ENCODE results near the gene CDKN1B. TPM values are rescaled to one million over a fixed set of nuclear protein-coding genes. Genes with fewer than 3 reads are reported as not detected.
A peak's percentile ranks its signal among the peaks of the same experiment; 100 is the strongest.

The CDKN1B gene
- total RNA-seq, 3 donors from 2014 or later (not counting 1 experiment from before 2014, with no cell fraction given) = 119 to 207 (median 130) TPM

DNA sequence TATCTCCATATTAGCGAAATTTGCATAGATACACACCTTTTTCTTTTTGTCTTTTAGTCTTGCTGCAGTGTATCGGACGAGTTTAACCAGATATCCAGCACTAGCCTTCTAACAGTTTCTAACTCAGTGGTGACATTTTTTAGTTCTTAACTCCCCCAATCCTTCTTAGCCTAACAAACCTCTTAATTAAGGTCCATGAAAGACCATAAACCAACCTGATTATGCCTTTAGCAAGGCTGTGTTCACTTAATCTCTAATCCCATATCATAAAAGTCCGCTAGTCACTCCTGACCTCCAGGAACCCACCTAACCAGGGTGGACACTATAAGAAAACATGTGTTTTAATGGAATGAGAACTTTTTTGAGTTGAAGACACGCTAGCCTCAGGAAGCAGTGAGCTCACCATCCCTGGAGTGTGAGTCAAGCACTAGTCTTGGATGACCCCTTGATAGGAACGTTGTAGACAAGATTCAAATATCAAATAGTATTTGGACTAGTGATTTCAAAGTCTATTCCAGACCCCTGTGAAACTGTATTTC lies 9.5 kb downstream of the CDKN1B start:
- H3K36me3 ChIP-seq (ENCODE audit: control insufficient read depth, insufficient read depth, low read length) = peaks cover 10% of the 10 kb centered on the region
- ATAC-seq (no peak), DNase-seq (peak in 1 of 2 donors; percentile 47)
- H3K4me1 Mint-ChIP-seq = peaks cover 44 to 54% of the 10 kb centered on the region in 2 donors
- peak overlapping the region; percentile 100 for H3K4me3 Mint-ChIP-seq
- no peaks in the 10 kb centered on the region for H3K9me3 ChIP-seq (ENCODE audit: control insufficient read depth, insufficient read depth, low read length)
- H3K27me3 ChIP-seq (ENCODE audit: control insufficient read depth, insufficient read depth, low read length) = no peaks in the 10 kb centered on the region
- TF ChIP-seq, protein P1, sequence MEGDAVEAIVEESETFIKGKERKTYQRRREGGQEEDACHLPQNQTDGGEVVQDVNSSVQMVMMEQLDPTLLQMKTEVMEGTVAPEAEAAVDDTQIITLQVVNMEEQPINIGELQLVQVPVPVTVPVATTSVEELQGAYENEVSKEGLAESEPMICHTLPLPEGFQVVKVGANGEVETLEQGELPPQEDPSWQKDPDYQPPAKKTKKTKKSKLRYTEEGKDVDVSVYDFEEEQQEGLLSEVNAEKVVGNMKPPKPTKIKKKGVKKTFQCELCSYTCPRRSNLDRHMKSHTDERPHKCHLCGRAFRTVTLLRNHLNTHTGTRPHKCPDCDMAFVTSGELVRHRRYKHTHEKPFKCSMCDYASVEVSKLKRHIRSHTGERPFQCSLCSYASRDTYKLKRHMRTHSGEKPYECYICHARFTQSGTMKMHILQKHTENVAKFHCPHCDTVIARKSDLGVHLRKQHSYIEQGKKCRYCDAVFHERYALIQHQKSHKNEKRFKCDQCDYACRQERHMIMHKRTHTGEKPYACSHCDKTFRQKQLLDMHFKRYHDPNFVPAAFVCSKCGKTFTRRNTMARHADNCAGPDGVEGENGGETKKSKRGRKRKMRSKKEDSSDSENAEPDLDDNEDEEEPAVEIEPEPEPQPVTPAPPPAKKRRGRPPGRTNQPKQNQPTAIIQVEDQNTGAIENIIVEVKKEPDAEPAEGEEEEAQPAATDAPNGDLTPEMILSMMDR (IDR thresholded peaks at IDR 0.05) = no peak
- H3K27ac Mint-ChIP-seq = peak overlapping the region; percentile 99 to 100
- intact Hi-C loops (cut with micrococcal nuclease) = loop anchor here (5.0 to 10.0 kb wide), 2 partner anchors 114 to 742 kb away; partner anchors contain the start of gene CREBL2
- H3K27ac ChIP-seq (ENCODE audit: low read length) = peak overlapping the region; percentile 99
- no peaks in the 10 kb centered on the region for H3K27me3 Mint-ChIP-seq (ENCODE audit: low read depth in 2 of 2)
- peaks cover 22% of the 10 kb centered on the region for H3K4me1 ChIP-seq (ENCODE audit: control insufficient read depth, insufficient read depth, low read length)
- 23% methylated on average over 6 of the region's 6 CpGs for WGBS (ENCODE audit: insufficient coverage)
- peak overlapping the region; percentile 61 for H3K4me3 ChIP-seq (ENCODE audit: low read length)
- H3K36me3 Mint-ChIP-seq = no peaks in the 10 kb centered on the region
- H3K9me3 Mint-ChIP-seq = no peaks in the 10 kb centered on the region

DNA sequence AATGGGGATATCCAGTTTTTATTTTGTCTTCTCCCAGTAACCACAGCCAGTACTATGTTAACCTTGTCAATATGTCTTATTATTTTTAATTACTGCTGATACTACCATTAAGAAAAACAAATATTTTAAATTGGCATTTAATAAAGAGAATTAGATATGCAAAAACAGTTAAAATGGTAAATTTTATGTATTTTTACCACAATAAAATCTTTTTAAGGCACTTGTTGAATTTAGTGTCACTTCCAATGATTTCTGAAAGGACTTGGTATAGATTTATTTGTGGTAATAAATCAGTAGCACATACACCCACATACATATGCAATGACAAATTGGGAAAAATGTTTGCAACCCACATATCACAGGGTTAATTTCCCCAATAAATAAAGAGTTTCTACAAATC lies 14.0 kb downstream of the CDKN1B start:
- no peaks in the 10 kb centered on the region for H3K9me3 Mint-ChIP-seq
- no peaks in the 10 kb centered on the region for H3K36me3 Mint-ChIP-seq
- Histone ChIP-seq H3K9me3 (ENCODE audit: control insufficient read depth, insufficient read depth, low read length) (no peaks in the 10 kb centered on the region), H3K4me1 (ENCODE audit: control insufficient read depth, insufficient read depth, low read length) (peaks cover 39% of the 10 kb centered on the region), H3K4me3 (ENCODE audit: low read length) (no peak overlapping the region), H3K27me3 (ENCODE audit: control insufficient read depth, insufficient read depth, low read length) (no peaks in the 10 kb centered on the region), H3K36me3 (ENCODE audit: control insufficient read depth, insufficient read depth, low read length) (peaks cover 4% of the 10 kb centered on the region), H3K27ac (ENCODE audit: low read length) (no peak overlapping the region)
- no peak overlapping the region for H3K27ac Mint-ChIP-seq
- TF ChIP-seq, protein P1 (IDR thresholded peaks at IDR 0.05) = no peak
- H3K4me1 Mint-ChIP-seq = peaks cover 42 to 47% of the 10 kb centered on the region in 2 donors
- H3K27me3 Mint-ChIP-seq (ENCODE audit: low read depth in 2 of 2) = no peaks in the 10 kb centered on the region
- no peak overlapping the region for H3K4me3 Mint-ChIP-seq
- intact Hi-C loops (cut with micrococcal nuclease) = no loop called here
- ATAC-seq (no peak), DNase-seq (no peak)

GRCh38 chr12:12731785-12732184 lies 14.6 kb downstream of the CDKN1B start:
- Mint-ChIP-seq H3K4me3 (no peak overlapping the region), H3K9me3 (no peaks in the 10 kb centered on the region), H3K27me3 (ENCODE audit: low read depth in 2 of 2) (no peaks in the 10 kb centered on the region), H3K4me1 (peaks cover 41 to 46% of the 10 kb centered on the region in 2 donors), H3K36me3 (no peaks in the 10 kb centered on the region), H3K27ac (peak overlapping the region; percentile 21 to 53)
- H3K4me3 ChIP-seq (ENCODE audit: low read length) = no peak overlapping the region
- no peaks in the 10 kb centered on the region for H3K9me3 ChIP-seq (ENCODE audit: control insufficient read depth, insufficient read depth, low read length)
- H3K27ac ChIP-seq (ENCODE audit: low read length) = no peak overlapping the region
- DNase-seq = no peak
- no peaks in the 10 kb centered on the region for H3K27me3 ChIP-seq (ENCODE audit: control insufficient read depth, insufficient read depth, low read length)
- TF ChIP-seq, protein P1 (IDR thresholded peaks at IDR 0.05) = no peak
- 100% methylated on average over 5 of the region's 6 CpGs for WGBS (ENCODE audit: insufficient coverage)
- ATAC-seq = no peak
- H3K4me1 ChIP-seq (ENCODE audit: control insufficient read depth, insufficient read depth, low read length) = peaks cover 42% of the 10 kb centered on the region
- intact Hi-C loops (cut with micrococcal nuclease) = no loop called here
- peaks cover 4% of the 10 kb centered on the region for H3K36me3 ChIP-seq (ENCODE audit: control insufficient read depth, insufficient read depth, low read length)

- Histone ChIP-seq H3K27me3 (ENCODE audit: control insufficient read depth, insufficient read depth, low read length) (no peaks in the 10 kb centered on the region), H3K36me3 (ENCODE audit: control insufficient read depth, insufficient read depth, low read length) (peaks cover 3% of the 10 kb centered on the region), H3K4me3 (ENCODE audit: low read length) (no peak overlapping the region), H3K27ac (ENCODE audit: low read length) (no peak overlapping the region), H3K9me3 (ENCODE audit: control insufficient read depth, insufficient read depth, low read length) (no peaks in the 10 kb centered on the region), H3K4me1 (ENCODE audit: control insufficient read depth, insufficient read depth, low read length) (peaks cover 37% of the 10 kb centered on the region)
- 90% methylated on average over 1 of the region's 2 CpGs for WGBS (ENCODE audit: insufficient coverage)
- Mint-ChIP-seq H3K9me3 (no peaks in the 10 kb centered on the region), H3K36me3 (no peaks in the 10 kb centered on the region), H3K4me3 (no peak overlapping the region), H3K4me1 (peaks cover 41 to 50% of the 10 kb centered on the region in 2 donors), H3K27ac (no peak overlapping the region), H3K27me3 (ENCODE audit: low read depth in 2 of 2) (no peaks in the 10 kb centered on the region)
- TF ChIP-seq, protein P1 (IDR thresholded peaks at IDR 0.05) = no peak
- no peak for ATAC-seq
- intact Hi-C loops (cut with micrococcal nuclease) = no loop called here
- DNase-seq = no peak
These were observed 15.9 kb downstream of the CDKN1B start for GRCh38 chr12:12733118-12733517.
